ENCODE measurements around the gene GPR15.

GRCh38 chr3:98552232-98553020, 20.6 kb downstream of the GPR15 start:
- TF ChIP-seq, protein P1, sequence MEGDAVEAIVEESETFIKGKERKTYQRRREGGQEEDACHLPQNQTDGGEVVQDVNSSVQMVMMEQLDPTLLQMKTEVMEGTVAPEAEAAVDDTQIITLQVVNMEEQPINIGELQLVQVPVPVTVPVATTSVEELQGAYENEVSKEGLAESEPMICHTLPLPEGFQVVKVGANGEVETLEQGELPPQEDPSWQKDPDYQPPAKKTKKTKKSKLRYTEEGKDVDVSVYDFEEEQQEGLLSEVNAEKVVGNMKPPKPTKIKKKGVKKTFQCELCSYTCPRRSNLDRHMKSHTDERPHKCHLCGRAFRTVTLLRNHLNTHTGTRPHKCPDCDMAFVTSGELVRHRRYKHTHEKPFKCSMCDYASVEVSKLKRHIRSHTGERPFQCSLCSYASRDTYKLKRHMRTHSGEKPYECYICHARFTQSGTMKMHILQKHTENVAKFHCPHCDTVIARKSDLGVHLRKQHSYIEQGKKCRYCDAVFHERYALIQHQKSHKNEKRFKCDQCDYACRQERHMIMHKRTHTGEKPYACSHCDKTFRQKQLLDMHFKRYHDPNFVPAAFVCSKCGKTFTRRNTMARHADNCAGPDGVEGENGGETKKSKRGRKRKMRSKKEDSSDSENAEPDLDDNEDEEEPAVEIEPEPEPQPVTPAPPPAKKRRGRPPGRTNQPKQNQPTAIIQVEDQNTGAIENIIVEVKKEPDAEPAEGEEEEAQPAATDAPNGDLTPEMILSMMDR (conservative IDR thresholded peaks at IDR 0.05) = no peak
- TF ChIP-seq EZH2 (IDR thresholded peaks at IDR 0.05; ENCODE audit: low read depth) = no peak

All from PC-9 (cell line).